ENCODE results near the gene CNTNAP1. TPM values are rescaled to one million over a fixed set of nuclear protein-coding genes. Genes with fewer than 3 reads are reported as not detected.
A peak's percentile ranks its signal among the peaks of the same experiment; 100 is the strongest.

Gene CNTNAP1
- total and polyA plus RNA-seq, 9 of the 15 experiments (the other 6 are each of a cell fraction or from before 2014, with no cell fraction given), result 0.10 to 1.8 (median 0.62) TPM

GRCh38 chr17:42698736-42699414 lies 16.5 kb downstream of the CNTNAP1 start (continued):
- TF ChIP-seq RERE (CRISPR knock-in tag; IDR thresholded peaks at IDR 0.05; ENCODE audit: borderline replicate concordance) (no peak), MYBL2 (IDR thresholded peaks at IDR 0.05; ENCODE audit: low read depth) (no peak; the same call in 1 of the 2 replicates), MYBL2 (CRISPR knock-in tag; IDR thresholded peaks at IDR 0.05; ENCODE audit: borderline replicate concordance) (no peak), CC2D1A (IDR thresholded peaks at IDR 0.05) (peak; percentile 99), NR4A1 (CRISPR knock-in tag; IDR thresholded peaks at IDR 0.05) (peak; percentile 90), NR4A1 (tag; IDR thresholded peaks at IDR 0.05) (peak; percentile 97), HDAC2 (IDR thresholded peaks at IDR 0.05) (peak; percentile 98), ARID3B (CRISPR knock-in tag; IDR thresholded peaks at IDR 0.05; ENCODE audit: borderline replicate concordance) (no peak), CEBPB (tag; IDR thresholded peaks at IDR 0.05) (no peak), MEF2A (IDR thresholded peaks at IDR 0.05; ENCODE audit: control insufficient read depth, low read depth, low read length) (0 out of 2 replicates have a peak, but pooled peaks have one; percentile 66), SNRNP70 (optimal IDR thresholded peaks at IDR 0.05; ENCODE audit: low read depth, low read length) (no peak), CGGBP1 (CRISPR knock-in tag; IDR thresholded peaks at IDR 0.05) (peak; percentile 82; the same call in 1 of the 2 replicates), LEF1 (IDR thresholded peaks at IDR 0.05) (peak; percentile 100), ESRRA (IDR thresholded peaks at IDR 0.05; ENCODE audit: borderline replicate concordance, low read depth) (peak; percentile 59; the same call in 1 of the 2 replicates), ZNF639 (CRISPR knock-in tag; conservative IDR thresholded peaks at IDR 0.05 in 1 of 2, IDR thresholded peaks at IDR 0.05 in 1 of 2) (peak in 1 of 2 experiments; percentile 96; a peak in 2 of 4 replicates), KDM1A (IDR thresholded peaks at IDR 0.05) (peak; percentile 98 to 99), PHF8 (IDR thresholded peaks at IDR 0.05; ENCODE audit: borderline replicate concordance, low read length) (no peak), SREBF1 (IDR thresholded peaks at IDR 0.05; ENCODE audit: borderline replicate concordance, low read depth, low read length) (peak; percentile 64; the same call in 1 of the 2 replicates), NFE2 (IDR thresholded peaks at IDR 0.05; ENCODE audit: low read depth) (peak; percentile 57; the same call in 1 of the 2 replicates), ZNF165 (CRISPR knock-in tag; IDR thresholded peaks at IDR 0.05; ENCODE audit: borderline replicate concordance) (no peak)

All from K562 (cell line).